GM18858 (cell line): ENCODE results near the gene ADCY1.

ENCODE experiments used
- ATAC-seq: cut with Tn5 transposase; IDR thresholded peaks from one replicate; pipeline ENCODE4 v1.9.1; 2021; ENCODE audit not compliant: unreplicated experiment

Gene ADCY1

DNA sequence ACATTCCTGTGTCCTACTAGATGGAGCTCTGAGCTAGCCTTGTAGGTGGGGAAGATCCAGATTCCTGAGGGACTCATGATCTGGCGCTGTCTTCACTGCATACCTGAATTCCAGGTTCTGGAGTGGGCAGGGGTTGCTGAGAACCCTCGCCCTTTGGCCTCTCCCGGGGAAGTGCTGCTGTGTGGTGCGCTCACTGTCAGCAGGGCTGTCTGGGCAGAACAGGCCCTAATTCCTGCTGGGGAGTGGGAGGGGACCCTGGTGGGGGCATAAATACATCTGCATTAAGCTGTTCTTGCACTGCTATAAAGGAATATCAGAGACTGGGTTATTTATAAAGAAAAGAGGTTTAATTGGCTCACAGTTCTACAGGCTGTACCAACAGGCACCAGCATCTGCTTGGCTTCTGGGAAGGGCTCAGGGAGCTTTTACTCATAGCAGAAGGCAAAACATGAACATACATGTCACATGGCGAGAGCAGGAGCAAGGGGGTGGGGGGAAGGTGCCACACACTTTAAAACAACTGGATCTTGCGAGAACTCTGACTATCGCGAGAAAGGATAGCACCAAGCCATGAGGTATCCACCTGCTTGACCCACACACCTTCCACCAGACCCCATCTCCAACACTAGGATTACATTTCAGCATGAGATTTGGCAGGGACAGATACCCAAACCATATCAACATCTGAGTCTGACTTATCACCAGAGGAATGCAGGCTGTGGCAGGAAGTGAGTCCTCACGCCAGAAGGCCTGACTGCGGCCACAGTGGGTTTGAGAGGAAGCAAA, 115.0 kb downstream of the ADCY1 start:
- no peak for ATAC-seq

DNA sequence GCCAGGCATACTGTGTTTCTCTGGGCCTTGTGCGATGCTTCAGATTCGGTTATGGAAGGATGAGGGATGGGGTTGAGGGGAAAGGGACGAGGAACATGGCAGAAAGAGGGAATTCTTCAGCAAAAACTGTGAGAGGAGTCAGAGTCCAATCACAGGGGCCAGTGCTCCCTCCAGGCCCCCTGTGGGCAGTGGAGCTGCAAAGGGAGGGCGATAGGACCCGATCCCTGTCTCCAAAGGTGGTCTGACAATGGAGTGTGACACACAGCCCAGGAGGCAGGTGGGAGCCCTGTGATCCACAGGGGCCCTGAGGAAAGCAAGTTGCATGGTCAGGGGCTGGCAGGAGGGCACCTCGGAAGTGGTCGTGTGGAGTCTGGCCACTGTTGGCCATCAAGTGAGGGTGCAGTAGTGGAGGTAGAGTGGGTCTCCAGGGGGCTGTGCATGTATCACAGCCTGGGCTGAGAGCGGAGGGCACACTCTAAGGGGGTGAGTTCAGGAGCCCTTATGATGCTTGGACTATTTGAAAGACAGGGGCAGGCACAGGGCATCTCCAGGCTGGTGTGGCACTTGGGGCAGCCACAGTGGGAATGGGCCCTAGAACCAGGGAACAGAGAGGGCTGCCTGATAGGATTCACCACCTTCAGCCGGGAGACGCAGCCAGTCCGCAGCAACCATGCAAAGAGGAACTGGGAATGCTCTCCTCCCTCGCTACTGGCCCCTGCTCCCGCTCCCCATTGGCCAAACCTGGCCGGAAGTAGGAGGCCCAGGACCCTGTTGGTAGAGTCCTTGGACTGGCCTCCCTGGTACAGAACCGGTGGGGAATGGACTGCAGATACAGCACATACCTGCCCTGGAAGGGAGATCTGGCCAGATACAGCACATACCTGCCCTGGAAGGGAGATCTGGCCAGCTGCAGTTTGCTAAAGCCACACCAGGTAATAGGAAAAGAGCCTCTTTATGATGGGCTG, 115.9 kb downstream of the ADCY1 start:
- no peak for ATAC-seq

DNA sequence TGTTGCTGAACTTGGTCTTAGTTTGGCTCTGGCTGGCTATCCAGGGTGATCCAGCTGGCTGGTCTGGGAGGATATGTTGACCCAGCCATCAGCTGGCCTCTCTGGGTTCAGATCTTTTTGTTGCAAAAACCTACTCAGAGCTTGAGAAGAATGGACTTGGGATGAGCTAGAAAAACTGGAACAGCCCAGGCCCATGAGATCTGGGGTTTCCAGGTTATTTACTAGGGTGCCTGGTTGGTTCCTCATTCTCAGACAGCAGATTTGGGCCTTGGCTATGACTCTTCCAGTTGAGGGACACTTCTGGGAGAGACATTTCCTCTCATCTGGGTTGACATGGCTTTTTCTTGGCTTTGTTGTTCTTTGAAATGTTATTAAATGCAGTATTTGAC, 116.6 kb downstream of the ADCY1 start:
- ATAC-seq, result no peak

DNA sequence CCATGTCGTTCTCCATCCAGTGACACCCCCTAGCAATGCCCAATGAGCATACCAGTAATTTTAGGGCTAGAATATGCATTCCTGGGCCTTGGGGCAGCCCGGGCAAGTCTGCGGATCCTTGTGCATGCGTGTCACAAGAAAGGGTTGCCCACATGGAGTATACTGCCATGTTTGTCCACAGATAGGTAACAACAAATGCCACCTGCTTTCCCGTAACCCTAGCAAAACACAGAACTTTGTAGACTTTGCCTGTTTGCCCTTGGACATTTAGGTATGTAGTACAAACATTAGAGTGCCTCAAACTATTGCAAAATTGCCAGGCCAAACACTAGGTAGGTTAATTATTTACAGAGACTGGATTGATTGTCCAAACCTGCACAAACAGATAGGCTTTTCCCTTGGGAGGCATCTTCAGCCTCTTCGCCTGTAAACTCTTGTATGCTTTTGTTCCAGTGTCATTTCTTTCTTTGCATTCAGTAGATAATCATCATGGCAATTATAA, 117.0 kb downstream of the ADCY1 start:
- ATAC-seq, result no peak

DNA sequence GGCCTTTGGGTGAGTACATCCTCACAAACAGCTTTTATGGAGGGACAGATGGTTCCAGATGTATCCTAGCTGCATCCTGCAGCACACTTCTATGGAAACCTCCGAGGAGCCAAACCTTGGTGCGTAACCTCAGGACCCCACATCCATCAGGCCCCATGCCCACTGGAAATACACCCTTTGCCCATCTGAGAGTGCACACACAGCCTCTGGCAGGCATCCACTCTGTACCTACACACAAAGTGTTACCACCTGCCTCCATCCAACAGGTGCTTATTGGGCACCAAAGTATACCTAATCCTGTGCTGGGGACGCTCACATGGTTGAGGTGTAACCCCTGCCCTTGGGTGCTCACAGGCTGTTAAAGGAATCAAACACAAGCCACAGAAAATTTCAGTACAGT, 117.9 kb downstream of the ADCY1 start:
- no peak for ATAC-seq

DNA sequence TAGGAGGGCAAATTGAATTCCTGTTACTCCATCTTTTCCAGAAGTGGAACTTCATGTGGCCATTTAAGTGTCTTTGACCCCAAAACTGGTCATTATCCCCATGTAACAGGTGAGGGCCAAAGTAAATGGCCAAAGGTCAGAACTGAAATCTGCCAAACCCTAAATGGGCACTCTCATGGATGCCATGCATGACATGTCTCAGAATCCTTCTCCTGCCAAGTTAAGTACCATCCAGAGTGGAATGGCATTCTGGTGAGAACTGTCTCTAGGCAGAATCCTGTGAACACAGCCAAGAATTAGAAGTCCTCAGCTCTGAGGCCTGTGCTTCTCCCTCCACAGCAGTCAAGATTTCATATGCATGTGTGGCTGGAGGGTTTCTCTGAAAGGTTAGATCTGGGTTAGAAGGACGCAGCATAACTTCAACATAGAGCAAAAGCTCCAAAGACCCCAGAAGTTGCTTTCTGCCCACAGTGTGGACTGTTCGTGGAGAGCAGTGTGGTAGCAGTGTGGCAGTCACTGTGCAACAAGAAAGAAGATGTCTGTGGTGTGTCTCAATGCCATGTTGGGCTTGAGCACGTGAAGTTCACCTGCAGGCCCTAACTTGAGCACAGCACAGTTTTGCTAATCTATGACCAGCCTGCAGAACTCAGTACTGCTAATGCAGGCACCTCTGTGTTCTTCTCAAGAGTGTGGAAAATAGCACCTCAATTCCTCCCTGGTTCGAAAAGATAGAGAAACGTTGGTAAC, 121.3 kb downstream of the ADCY1 start:
- no peak for ATAC-seq

DNA sequence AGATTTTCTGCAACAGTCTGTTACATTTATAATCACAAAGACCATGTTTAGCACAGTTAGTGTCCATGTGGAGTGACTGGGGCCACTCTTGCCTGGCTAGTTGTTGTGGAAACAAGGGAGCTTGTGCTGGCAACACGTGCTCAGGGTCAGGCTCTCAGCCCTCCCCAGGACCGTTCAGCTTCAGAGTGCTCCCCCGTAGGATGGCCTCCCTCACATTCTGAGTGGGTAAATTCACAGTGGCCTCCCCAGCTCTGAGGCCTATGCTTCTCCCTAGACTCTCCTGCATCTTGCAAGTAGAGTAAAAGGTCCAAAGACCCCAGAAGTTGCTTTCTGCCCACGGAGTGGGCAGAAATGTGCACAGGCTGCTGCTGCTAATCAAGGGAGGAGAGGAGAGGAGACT, 122.3 kb downstream of the ADCY1 start:
- ATAC-seq, result no peak

- ATAC-seq, result no peak
Observed at GRCh38 chr7:45697576-45698136, 123.5 kb downstream of the ADCY1 start.

GRCh38 chr7:45698303-45699014, 124.3 kb downstream of the ADCY1 start:
- ATAC-seq, result no peak

DNA sequence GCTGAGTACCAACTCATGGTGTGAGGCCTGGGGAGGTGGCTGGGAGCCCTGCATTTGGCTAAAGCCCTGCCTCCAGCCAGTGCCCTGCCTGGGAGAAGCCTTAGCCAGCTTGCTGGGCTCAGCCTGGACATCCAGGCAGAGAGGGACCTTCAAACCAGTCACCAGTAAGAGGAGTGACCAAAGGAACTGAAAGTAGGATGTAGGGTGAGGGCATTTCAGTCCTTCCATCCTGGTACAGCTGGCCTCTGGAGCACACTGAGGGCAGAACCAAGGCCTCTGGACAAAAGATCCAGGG, 124.8 kb downstream of the ADCY1 start:
- no peak for ATAC-seq

DNA sequence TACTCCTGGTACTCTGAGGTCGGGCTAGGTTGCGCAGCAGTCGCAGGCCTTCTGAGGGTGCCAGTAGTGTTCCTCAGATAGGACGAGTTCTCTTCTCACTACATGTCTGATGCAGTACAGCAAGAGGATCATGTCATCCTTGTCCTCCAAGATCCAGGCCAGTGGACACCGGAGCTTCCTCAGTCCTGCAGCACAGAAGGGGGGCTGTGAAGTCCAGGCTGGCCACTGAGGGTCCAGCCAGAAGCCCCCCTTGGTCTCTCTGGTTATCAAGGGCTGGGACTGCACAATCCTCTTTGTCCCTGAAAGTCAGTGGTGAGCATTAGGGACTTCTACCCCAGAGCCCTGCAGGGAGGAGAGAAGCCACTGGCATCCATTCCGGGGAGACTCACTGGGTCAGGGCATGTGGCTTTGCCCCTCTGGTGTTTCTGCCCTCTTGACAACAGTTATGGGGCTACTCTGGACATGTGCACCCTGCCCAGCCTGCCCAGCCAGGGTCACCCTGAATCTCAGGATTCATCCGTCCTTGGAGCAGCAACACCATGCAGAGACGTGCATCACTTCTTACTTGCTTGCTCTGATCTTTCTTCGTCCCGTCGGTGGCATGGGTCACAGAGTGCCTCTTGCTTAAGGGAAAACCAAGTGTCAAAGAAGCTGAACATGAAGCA, 125.7 kb downstream of the ADCY1 start:
- no peak for ATAC-seq

DNA sequence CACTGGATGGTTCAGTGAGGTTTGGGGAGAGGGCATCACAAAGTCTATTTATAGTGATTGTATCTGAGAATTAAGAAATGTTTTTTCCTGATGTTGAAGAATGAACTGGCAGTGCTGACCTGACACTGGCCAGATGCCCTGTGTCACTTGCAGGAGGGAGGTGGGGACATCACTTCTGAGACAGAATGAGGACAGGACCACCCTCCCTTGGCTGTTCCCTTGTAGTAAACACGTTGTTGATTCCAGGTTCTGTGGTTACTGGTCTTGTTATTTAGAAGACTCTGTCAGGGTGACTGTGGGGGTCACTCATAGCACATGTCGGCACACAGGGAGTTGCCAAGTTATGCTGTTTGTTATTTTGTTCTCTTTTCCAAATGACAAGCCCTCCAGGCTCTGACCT, 126.4 kb downstream of the ADCY1 start:
- ATAC-seq, result no peak

- no peak for ATAC-seq
Observed at GRCh38 chr7:45701701-45702510, 127.7 kb downstream of the ADCY1 start.

DNA sequence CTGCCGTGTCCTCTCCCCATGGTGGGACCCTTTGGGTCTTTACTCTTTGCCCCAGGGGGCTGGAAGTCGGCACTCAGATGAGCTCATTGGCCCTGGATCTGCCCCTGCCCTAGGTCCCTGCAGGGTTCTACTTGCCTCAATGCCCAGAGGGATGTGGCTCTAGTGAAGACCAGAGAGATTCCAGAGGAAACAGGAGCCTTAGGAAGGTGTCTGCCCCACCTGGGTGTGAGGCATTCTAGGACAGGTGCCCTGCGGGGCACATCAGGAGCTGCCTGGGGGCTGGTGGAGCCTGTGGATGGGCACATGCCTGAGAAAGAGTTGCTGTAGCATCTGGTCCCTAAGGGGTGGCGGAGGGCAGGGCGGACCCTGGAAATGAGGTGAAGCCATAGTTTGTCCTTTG, 128.6 kb downstream of the ADCY1 start:
- no peak for ATAC-seq

- no peak for ATAC-seq
Observed at GRCh38 chr7:45703373-45703821, 129.2 kb downstream of the ADCY1 start.

- no peak for ATAC-seq
Observed at GRCh38 chr7:45703911-45704682, 129.9 kb downstream of the ADCY1 start.

- ATAC-seq, result no peak
Observed at GRCh38 chr7:45704683-45705016, 130.5 kb downstream of the ADCY1 start.
